Body of pancreas (tissue), 4 donors: Measurements from ENCODE around the gene CA4.

Source experiments
- POLR2A ChIP-seq, 3 donors: fragments of 450-650 bp; IDR thresholded peaks; one replicate each; pipeline ENCODE4 v1.6.1; 2016; ENCODE audit warnings: antibody characterized with exemption in 3 of 3, mild to moderate bottlenecking in 2 of 3
- TF ChIP-seq, protein P1 (sequence below), 7 experiments: fragments of 450-650 bp in 4 of 7; fragments of 200-600 bp in 3 of 7; sonication (generic) in 3 of 7; IDR thresholded peaks; one replicate each; pipeline ENCODE4 v1.5.1; 2016 to 2019; ENCODE audit warnings: antibody characterized with exemption in 7 of 7

DNA sequence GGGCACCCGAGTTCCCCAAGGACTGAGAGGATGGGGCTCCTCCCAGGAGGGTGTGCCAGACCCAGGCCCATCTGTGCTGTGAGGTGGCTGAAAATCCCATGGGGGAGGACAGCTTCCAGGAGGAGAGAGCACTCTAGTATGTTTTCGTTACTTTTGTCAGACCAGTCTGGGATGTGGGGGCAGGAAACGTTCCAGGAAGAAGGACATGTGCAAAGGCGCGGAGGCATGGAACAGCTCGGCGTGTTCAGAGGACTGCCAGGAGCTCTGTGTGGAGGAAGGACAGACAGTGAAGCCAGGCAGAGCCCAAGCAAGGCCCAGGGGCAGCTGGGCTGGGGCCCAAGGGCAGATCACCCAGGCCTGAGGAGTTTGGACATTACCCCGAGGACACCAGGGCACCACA lies 7.0 kb downstream of the CA4 start:
- TF ChIP-seq, protein P1, sequence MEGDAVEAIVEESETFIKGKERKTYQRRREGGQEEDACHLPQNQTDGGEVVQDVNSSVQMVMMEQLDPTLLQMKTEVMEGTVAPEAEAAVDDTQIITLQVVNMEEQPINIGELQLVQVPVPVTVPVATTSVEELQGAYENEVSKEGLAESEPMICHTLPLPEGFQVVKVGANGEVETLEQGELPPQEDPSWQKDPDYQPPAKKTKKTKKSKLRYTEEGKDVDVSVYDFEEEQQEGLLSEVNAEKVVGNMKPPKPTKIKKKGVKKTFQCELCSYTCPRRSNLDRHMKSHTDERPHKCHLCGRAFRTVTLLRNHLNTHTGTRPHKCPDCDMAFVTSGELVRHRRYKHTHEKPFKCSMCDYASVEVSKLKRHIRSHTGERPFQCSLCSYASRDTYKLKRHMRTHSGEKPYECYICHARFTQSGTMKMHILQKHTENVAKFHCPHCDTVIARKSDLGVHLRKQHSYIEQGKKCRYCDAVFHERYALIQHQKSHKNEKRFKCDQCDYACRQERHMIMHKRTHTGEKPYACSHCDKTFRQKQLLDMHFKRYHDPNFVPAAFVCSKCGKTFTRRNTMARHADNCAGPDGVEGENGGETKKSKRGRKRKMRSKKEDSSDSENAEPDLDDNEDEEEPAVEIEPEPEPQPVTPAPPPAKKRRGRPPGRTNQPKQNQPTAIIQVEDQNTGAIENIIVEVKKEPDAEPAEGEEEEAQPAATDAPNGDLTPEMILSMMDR (IDR thresholded peaks at IDR 0.05), result no peak
- TF ChIP-seq POLR2A (IDR thresholded peaks at IDR 0.05), result no peak
